ENCODE measurements around the gene LYRM2. TPM values are rescaled to one million over a fixed set of nuclear protein-coding genes. Genes with fewer than 3 reads are reported as not detected.

LYRM2 gene
- total and polyA plus RNA-seq, 2 experiments from 2014 or later = 14.1 to 59.5 TPM

- Histone ChIP-seq H3K9me3 (ENCODE audit: low read depth) (no peaks in the 10 kb centered on the region), H3K27ac (no peak overlapping the region), H3K4me3 (no peak overlapping the region), H3K27me3 (no peaks in the 10 kb centered on the region), H3K4me1 (ENCODE audit: low read depth) (peaks cover 32% of the 10 kb centered on the region), H3K36me3 (no peaks in the 10 kb centered on the region)
- DNase-seq (ENCODE audit: low read depth in 1 of 2, low spot score in 1 of 2) = peak in 1 of 2 donors; percentile 81
- TF ChIP-seq CTCF (IDR thresholded peaks at IDR 0.05; ENCODE audit: low read depth, low read length) = no peak
Measured at GRCh38 chr6:89602166-89602565, 36.4 kb downstream of the LYRM2 start.

- H3K27ac ChIP-seq = no peak overlapping the region
- H3K4me3 ChIP-seq = no peak overlapping the region
- no peaks in the 10 kb centered on the region for H3K27me3 ChIP-seq
- H3K4me1 ChIP-seq (ENCODE audit: low read depth) = peaks cover 32% of the 10 kb centered on the region
- H3K9me3 ChIP-seq (ENCODE audit: low read depth) = no peaks in the 10 kb centered on the region
- no peak for TF ChIP-seq CTCF (IDR thresholded peaks at IDR 0.05; ENCODE audit: low read depth, low read length)
- DNase-seq (ENCODE audit: low read depth in 1 of 2, low spot score in 1 of 2) = peak in 1 of 2 donors; percentile 45
- H3K36me3 ChIP-seq = no peaks in the 10 kb centered on the region
Measured at GRCh38 chr6:89599727-89600126, 38.8 kb downstream of the LYRM2 start.

- Histone ChIP-seq H3K27me3 (no peaks in the 10 kb centered on the region), H3K36me3 (no peaks in the 10 kb centered on the region), H3K9me3 (ENCODE audit: low read depth) (no peaks in the 10 kb centered on the region), H3K27ac (no peak overlapping the region), H3K4me1 (ENCODE audit: low read depth) (peaks cover 32% of the 10 kb centered on the region), H3K4me3 (no peak overlapping the region)
- DNase-seq (ENCODE audit: low read depth in 1 of 2, low spot score in 1 of 2) = peak in 1 of 2 donors; percentile 62
- TF ChIP-seq CTCF (IDR thresholded peaks at IDR 0.05; ENCODE audit: low read depth, low read length) = peak; percentile 7
Measured at GRCh38 chr6:89597988-89598387, 40.6 kb downstream of the LYRM2 start.

GRCh38 chr6:89597372-89597771 is 41.2 kb downstream of the LYRM2 start:
- H3K27ac ChIP-seq = no peak overlapping the region
- DNase-seq (ENCODE audit: low read depth in 1 of 2, low spot score in 1 of 2) = no peak
- peaks cover 27% of the 10 kb centered on the region for H3K4me1 ChIP-seq (ENCODE audit: low read depth)
- no peaks in the 10 kb centered on the region for H3K36me3 ChIP-seq
- no peak for TF ChIP-seq CTCF (IDR thresholded peaks at IDR 0.05; ENCODE audit: low read depth, low read length)
- H3K9me3 ChIP-seq (ENCODE audit: low read depth) = no peaks in the 10 kb centered on the region
- no peaks in the 10 kb centered on the region for H3K27me3 ChIP-seq
- H3K4me3 ChIP-seq = no peak overlapping the region

GRCh38 chr6:89596484-89596883 is 42.1 kb downstream of the LYRM2 start:
- no peak overlapping the region for H3K27ac ChIP-seq
- no peaks in the 10 kb centered on the region for H3K36me3 ChIP-seq
- DNase-seq (ENCODE audit: low read depth in 1 of 2, low spot score in 1 of 2) = no peak
- H3K4me1 ChIP-seq (ENCODE audit: low read depth) = peaks cover 24% of the 10 kb centered on the region
- H3K4me3 ChIP-seq = no peak overlapping the region
- TF ChIP-seq CTCF (IDR thresholded peaks at IDR 0.05; ENCODE audit: low read depth, low read length) = no peak
- H3K9me3 ChIP-seq (ENCODE audit: low read depth) = no peaks in the 10 kb centered on the region
- H3K27me3 ChIP-seq = no peaks in the 10 kb centered on the region

GRCh38 chr6:89596056-89596455 is 42.5 kb downstream of the LYRM2 start:
- H3K4me3 ChIP-seq = no peak overlapping the region
- no peak for TF ChIP-seq CTCF (IDR thresholded peaks at IDR 0.05; ENCODE audit: low read depth, low read length)
- no peak for DNase-seq (ENCODE audit: low read depth in 1 of 2, low spot score in 1 of 2)
- H3K36me3 ChIP-seq = no peaks in the 10 kb centered on the region
- no peak overlapping the region for H3K27ac ChIP-seq
- H3K27me3 ChIP-seq = no peaks in the 10 kb centered on the region
- H3K4me1 ChIP-seq (ENCODE audit: low read depth) = peaks cover 20% of the 10 kb centered on the region
- no peaks in the 10 kb centered on the region for H3K9me3 ChIP-seq (ENCODE audit: low read depth)

Data from cardiac muscle cell (in vitro differentiated cells and primary cell).